Heart left ventricle (tissue), 16 donors: ENCODE data around the gene FURIN. TPM values are rescaled to one million over a fixed set of nuclear protein-coding genes. Genes with fewer than 3 reads are reported as not detected.

ENCODE experiments used
- ATAC-seq, 4 donors: fragments of 200-7000 bp; cut with Tn5 transposase; one replicate each; pipeline ENCODE4 v1.9.1; 2020 to 2022; ENCODE audit warnings: moderate library complexity in 4 of 4, mild to moderate bottlenecking in 3 of 4, moderate number of reproducible peaks in 1 of 4
- DNase-seq, 5 donors: peaks; one replicate each; pipeline ENCODE4 v3.0.0-alpha.2; 2020
- H3K27ac ChIP-seq, 12 donors: fragments of 200-600 bp; sonication (generic) in 4 of 12; one replicate each; pipeline versions ENCODE4 v1.5.0 to v1.8.0; 2016 to 2022; ENCODE audit warnings: mild to moderate bottlenecking in 2 of 12
- H3K27me3 ChIP-seq, 9 donors: fragments of 200-600 bp; sonication (generic) in 2 of 9; one replicate each; pipeline versions ENCODE4 v1.5.1 to v1.8.0; 2016 to 2022; ENCODE audit warnings: mild to moderate bottlenecking in 3 of 9
- H3K36me3 ChIP-seq, 9 donors: fragments of 200-600 bp; sonication (generic) in 2 of 9; one replicate each; pipeline versions ENCODE4 v1.5.0 to v1.8.0; 2018 to 2022; ENCODE audit warnings: mild to moderate bottlenecking in 2 of 9
- H3K4me1 ChIP-seq, 12 donors: fragments of 200-600 bp; sonication (generic) in 4 of 12; one replicate each; pipeline versions ENCODE4 v1.5.0 to v1.8.0; 2016 to 2022; ENCODE audit warnings: mild to moderate bottlenecking in 3 of 12
- H3K4me3 ChIP-seq, 12 donors: fragments of 200-600 bp; sonication (generic) in 4 of 12; one replicate each; pipeline versions ENCODE4 v1.5.0 to v1.8.0; 2017 to 2022; ENCODE audit warnings: mild to moderate bottlenecking in 9 of 12, moderate library complexity in 4 of 12
- H3K9me3 ChIP-seq, 12 donors: fragments of 200-600 bp; sonication (generic) in 4 of 12; one replicate each; pipeline versions ENCODE4 v1.5.0 to v1.8.0; 2016 to 2022; ENCODE audit warnings: mild to moderate bottlenecking in 1 of 12
- POLR2A ChIP-seq, 2 donors: fragments of 450-650 bp; IDR thresholded peaks; one replicate each; pipeline ENCODE4 v1.6.1; 2017; ENCODE audit warnings: antibody characterized with exemption in 2 of 2, mild to moderate bottlenecking in 2 of 2, moderate library complexity in 2 of 2
- WGBS, 4 donors: extraction: QIAGEN DNeasy Blood & Tissue Kit in 2 of 4; methylation state at CpG; one replicate each; pipeline versions ENCODE4 v1.1.5 to v1.1.7; 2013 to 2018; 5-methylcytosine and 5-hydroxymethylcytosine counted together
- intact Hi-C, 10 donors: fragments of 100-400 bp; cut with DNase I; formaldehyde crosslinking; loops; one replicate each; pipeline versions ENCODE4 v1.11.1 to v1.14.2; 2022
- polyA plus RNA-seq, 2 donors: library from polyadenylated mRNA; stranded (reverse); fragments of 200-250 nt; gene quantifications; one replicate each; pipeline ENCODE4 v1.2.3, GENCODE V29; 2013
- total RNA-seq, 9 donors: library from RNA; depleted of rRNA in 2 of 9; stranded (reverse); fragments of >200 nt in 2 of 9; fragmentation: NEBNext Ultra II Directional in 3 of 9; extraction: Animal tissue kit (Norgen Biotek cat#: 25700) in 3 of 9; gene quantifications; one replicate each; pipeline versions ENCODE4 v1.1.0 to v1.2.4, GENCODE V29; 2016 to 2023
- TF ChIP-seq, protein P1 (sequence below), 12 donors: fragments of 200-600 bp; sonication (generic) in 4 of 12; IDR thresholded peaks; one replicate each; pipeline versions ENCODE4 v1.5.0 to v1.8.0; 2018 to 2022; ENCODE audit warnings: antibody characterized with exemption in 12 of 12, mild to moderate bottlenecking in 5 of 12
- donor health status: ischemic (EF 13 %, LVEDD 7.1; RV severe dilation, severe dysfunction).
- donor health status: healthy with polysubstance abuse.
- donor health status: DM: no; HTN: yes; CAD: no.
- donor health status: DM: no; HTN: no; CAD: no.
- donor health status: ischemic (EF 25% LVEDD 6.9; RV normal size, moderate dysfunction).
- donor health status: ischemic (EF 25% LVEDD 5.7; RV mildly dilated, moderate dysfunction).
- donor health status: healthy.
- donor health status: DM: yes; HTN: yes; CAD: no.
- donor health status: ischemic (EF 35%, LVEDD 5.7; RV mildly dilated, moderate dysfunction).
- donor health status: nonischemic (EF 11% LVEDD 7.7; RV severe dilation, severe dysfunction).
- donor health status: DM: yes; HTN: yes; CAD: no.
- donor health status: PGD.
- donor health status: ischemic (EF 29% LVEDD 5.4; RV normal size, mild dysfunction).
- donor health status: nonischemic (EF 23%, LVEDD 6.1; RV moderate dilation, normal function).

FURIN gene
- total and polyA plus RNA-seq, 11 donors, result 37.2 to 174 (median 64.8) TPM

DNA sequence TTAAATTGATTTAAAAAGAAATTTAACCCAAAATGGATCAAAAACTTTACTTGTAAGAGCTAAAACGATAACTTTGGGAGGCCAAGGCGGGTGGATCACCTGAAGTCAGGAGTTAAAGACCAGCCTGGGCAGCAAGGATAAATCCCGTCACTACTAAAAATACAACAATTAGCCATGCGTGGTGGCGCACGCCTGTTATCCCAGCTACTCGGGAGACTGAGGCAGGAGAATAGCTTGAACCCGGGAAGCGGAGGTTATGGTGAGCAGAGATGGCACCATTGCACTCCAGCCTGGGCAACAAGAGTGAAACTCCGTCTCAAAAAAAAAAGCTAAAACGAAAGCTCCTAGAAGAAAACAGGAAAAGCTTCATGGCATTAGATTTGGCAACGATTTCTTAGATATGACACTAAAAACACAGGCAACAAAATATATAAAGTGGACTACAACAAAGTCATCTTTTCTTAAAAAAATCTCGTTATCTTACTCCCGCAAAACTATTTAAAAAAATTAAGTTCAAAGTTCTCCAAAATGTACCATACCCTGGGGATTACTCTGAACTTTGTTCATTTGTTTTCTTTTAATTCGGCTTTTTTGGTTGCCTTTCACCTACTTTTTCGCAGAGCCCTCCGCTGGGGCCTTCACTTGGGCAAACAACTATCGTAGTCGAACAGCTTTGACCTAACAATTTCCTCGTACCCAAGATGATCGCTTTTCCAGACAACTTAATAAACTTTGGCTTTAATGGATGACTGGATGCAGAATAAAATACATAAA lies 61.0 kb downstream of the FURIN start:
- intact Hi-C loops, result loop anchor here in 5 of 10 donors (2.0 to 5.0 kb wide), 4 partner anchors 27 to 282 kb away; partner anchors contain the start of gene MAN2A2 (in 3 of the 5)
- H3K27ac ChIP-seq, result peak overlapping the region; percentile 89 to 97 (median 96)
- H3K36me3 ChIP-seq, result no peaks in the 10 kb centered on the region
- DNase-seq (no peak), ATAC-seq (no peak)
- peaks cover 8 to 47% (median 31%) of the 10 kb centered on the region in 12 donors for H3K4me1 ChIP-seq
- WGBS, 4 donors, result 53 to 58% (median 57%) methylated on average over 21 of the region's 21 CpGs
- H3K4me3 ChIP-seq, result peak overlapping the region; percentile 52 to 95 (median 66)
- H3K27me3 ChIP-seq, result no peaks in the 10 kb centered on the region
- no peaks in the 10 kb centered on the region for H3K9me3 ChIP-seq
- TF ChIP-seq, protein P1, sequence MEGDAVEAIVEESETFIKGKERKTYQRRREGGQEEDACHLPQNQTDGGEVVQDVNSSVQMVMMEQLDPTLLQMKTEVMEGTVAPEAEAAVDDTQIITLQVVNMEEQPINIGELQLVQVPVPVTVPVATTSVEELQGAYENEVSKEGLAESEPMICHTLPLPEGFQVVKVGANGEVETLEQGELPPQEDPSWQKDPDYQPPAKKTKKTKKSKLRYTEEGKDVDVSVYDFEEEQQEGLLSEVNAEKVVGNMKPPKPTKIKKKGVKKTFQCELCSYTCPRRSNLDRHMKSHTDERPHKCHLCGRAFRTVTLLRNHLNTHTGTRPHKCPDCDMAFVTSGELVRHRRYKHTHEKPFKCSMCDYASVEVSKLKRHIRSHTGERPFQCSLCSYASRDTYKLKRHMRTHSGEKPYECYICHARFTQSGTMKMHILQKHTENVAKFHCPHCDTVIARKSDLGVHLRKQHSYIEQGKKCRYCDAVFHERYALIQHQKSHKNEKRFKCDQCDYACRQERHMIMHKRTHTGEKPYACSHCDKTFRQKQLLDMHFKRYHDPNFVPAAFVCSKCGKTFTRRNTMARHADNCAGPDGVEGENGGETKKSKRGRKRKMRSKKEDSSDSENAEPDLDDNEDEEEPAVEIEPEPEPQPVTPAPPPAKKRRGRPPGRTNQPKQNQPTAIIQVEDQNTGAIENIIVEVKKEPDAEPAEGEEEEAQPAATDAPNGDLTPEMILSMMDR (IDR thresholded peaks at IDR 0.05), result no peak
- no peak for TF ChIP-seq POLR2A (IDR thresholded peaks at IDR 0.05)

DNA sequence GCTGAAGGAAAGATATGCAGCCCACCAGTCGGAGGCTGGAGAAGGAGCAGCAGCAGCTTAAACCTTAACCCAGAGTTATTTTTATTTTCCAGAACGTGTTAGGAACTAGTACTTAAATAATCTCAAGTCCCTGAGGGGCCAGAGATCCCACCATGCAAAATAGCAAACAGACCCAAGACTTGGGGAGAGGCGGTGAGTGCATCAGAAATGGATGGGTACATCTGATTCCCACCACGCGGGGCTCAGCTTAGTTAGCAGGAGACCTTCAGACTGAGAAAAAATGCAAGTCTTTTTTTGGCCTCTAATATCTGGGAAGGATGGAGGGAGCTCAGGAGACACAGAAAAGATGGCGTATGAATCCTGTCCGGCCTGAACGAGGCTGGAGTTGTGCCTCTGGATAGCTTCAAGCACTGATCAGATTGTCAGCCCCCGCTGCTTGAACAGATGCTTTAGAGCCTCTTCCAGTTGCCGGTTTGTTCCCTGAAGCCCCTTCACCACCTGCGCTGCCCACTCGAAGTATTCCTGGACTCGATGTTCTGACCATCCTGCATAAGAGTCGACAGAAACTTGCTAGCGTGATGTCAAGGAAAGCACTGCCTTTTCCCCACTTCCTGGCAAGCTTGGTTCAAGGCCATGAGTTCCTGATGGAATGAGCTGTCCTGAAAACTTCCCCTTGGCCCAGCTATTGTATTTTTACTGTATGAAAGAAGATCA lies 62.6 kb downstream of the FURIN start:
- Histone ChIP-seq H3K4me3 (peak overlapping the region in 10 of 12 donors; percentile 53 to 95 (median 82)), H3K4me1 (peaks cover 11 to 57% (median 41%) of the 10 kb centered on the region in 12 donors), H3K27me3 (no peaks in the 10 kb centered on the region), H3K27ac (peak overlapping the region; percentile 89 to 97 (median 96)), H3K9me3 (no peaks in the 10 kb centered on the region), H3K36me3 (no peaks in the 10 kb centered on the region)
- DNase-seq, result no peak
- TF ChIP-seq POLR2A (IDR thresholded peaks at IDR 0.05), result no peak
- TF ChIP-seq, protein P1 (IDR thresholded peaks at IDR 0.05), result no peak
- intact Hi-C loops, result loop anchor here in 5 of 10 donors (2.0 to 5.0 kb wide), 4 partner anchors 28 to 284 kb away; partner anchors contain the start of gene MAN2A2 (in 3 of the 5)
- ATAC-seq, result no peak
- WGBS, 4 donors, result 49 to 61% (median 55%) methylated on average over 15 of the region's 15 CpGs

DNA sequence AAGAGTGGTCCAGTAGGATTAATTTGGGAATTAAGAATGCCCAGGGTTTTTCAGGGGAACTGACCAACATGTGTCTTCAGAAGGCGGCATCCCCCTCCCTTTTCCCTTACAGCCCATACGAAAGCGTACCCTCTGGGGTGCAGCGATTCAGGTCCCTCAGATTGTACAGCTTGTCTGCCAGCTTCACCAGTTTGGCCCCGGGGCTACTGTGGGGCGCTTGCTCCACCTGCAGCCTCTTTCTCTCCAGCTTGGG lies 63.1 kb downstream of the FURIN start:
- TF ChIP-seq, protein P1 (IDR thresholded peaks at IDR 0.05), result peak in 2 of 12 donors; percentile 24 to 35
- TF ChIP-seq POLR2A (IDR thresholded peaks at IDR 0.05), result no peak
- Histone ChIP-seq H3K27me3 (no peaks in the 10 kb centered on the region), H3K9me3 (no peaks in the 10 kb centered on the region), H3K27ac (peak overlapping the region; percentile 89 to 97 (median 96)), H3K4me1 (peaks cover 11 to 62% (median 44%) of the 10 kb centered on the region in 12 donors), H3K36me3 (peaks cover 0 to 1% (median 0%) of the 10 kb centered on the region in 9 donors), H3K4me3 (peak overlapping the region in 10 of 12 donors; percentile 73 to 95 (median 89))
- no peak for DNase-seq
- WGBS, 4 donors, result 23 to 38% (median 34%) methylated on average over 6 of the region's 6 CpGs
- intact Hi-C loops, result loop anchor here in 5 of 10 donors (2.0 to 5.0 kb wide), 4 partner anchors 29 to 284 kb away; partner anchors contain the start of gene MAN2A2 (in 3 of the 5)
- no peak for ATAC-seq
